ENCODE results near the gene JMJD8.

DNA sequence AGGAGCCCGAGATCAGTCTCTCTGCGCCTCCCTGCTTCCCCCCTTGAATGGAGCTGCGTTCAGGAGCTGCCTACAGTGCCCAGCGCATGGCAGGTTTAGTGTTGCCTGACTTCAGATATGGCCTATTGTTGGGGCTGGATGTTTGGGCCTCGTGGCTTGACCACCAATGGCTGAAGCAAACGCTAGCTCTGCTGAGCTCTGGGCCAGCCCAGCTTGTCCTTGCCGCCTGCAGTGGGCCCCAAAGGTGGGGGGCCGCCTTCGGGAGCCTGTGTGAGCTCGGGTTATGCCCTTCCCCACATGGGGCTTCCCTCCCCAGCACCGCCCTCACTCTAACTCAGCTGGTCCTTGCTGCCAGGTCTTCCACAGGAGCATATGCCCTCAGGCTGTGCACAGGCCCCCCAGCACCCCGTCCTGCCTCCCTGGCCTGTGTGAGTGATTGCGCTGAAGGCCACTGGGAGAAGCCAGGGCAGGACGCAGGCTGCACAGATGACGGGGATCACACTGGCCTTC is 46.0 kb downstream of the JMJD8 start:
- TF ChIP-seq GATA2 (IDR thresholded peaks at IDR 0.05; ENCODE audit: low read depth, low read length): no peak
- TF ChIP-seq GATA3 (IDR thresholded peaks at IDR 0.05; ENCODE audit: low read depth, low read length): no peak

All from SH-SY5Y (cell line).